ENCODE data around the gene POLD2. TPM values are rescaled to one million over a fixed set of nuclear protein-coding genes. Genes with fewer than 3 reads are reported as not detected.

POLD2 gene
- total RNA-seq, 3 donors from 2014 or later (not counting 1 experiment from before 2014, with no cell fraction given) = 30.1 to 38.3 (median 38.1) TPM

- H3K9me3 ChIP-seq (ENCODE audit: control insufficient read depth, insufficient read depth, low read length) = no peaks in the 10 kb centered on the region
- H3K4me1 ChIP-seq (ENCODE audit: control insufficient read depth, insufficient read depth, low read length) = peaks cover 11% of the 10 kb centered on the region
- intact Hi-C loops (cut with micrococcal nuclease) = no loop called here
- Mint-ChIP-seq H3K36me3 (no peaks in the 10 kb centered on the region), H3K4me3 (no peak overlapping the region), H3K9me3 (no peaks in the 10 kb centered on the region), H3K27me3 (ENCODE audit: low read depth in 2 of 2) (peaks cover 1 to 3% of the 10 kb centered on the region in 2 donors), H3K4me1 (no peaks in the 10 kb centered on the region), H3K27ac (no peak overlapping the region)
- no peak overlapping the region for H3K27ac ChIP-seq (ENCODE audit: low read length)
- no peaks in the 10 kb centered on the region for H3K36me3 ChIP-seq (ENCODE audit: control insufficient read depth, insufficient read depth, low read length)
- WGBS (ENCODE audit: insufficient coverage) = 95% methylated on average over 3 of the region's 3 CpGs
- DNase-seq = no peak
- TF ChIP-seq CTCF (IDR thresholded peaks at IDR 0.05) = no peak
- H3K27me3 ChIP-seq (ENCODE audit: control insufficient read depth, insufficient read depth, low read length) = no peaks in the 10 kb centered on the region
- H3K4me3 ChIP-seq (ENCODE audit: low read length) = no peak overlapping the region
- no peak for ATAC-seq
Measured at GRCh38 chr7:44095781-44096180, 27.6 kb downstream of the POLD2 start.

DNA sequence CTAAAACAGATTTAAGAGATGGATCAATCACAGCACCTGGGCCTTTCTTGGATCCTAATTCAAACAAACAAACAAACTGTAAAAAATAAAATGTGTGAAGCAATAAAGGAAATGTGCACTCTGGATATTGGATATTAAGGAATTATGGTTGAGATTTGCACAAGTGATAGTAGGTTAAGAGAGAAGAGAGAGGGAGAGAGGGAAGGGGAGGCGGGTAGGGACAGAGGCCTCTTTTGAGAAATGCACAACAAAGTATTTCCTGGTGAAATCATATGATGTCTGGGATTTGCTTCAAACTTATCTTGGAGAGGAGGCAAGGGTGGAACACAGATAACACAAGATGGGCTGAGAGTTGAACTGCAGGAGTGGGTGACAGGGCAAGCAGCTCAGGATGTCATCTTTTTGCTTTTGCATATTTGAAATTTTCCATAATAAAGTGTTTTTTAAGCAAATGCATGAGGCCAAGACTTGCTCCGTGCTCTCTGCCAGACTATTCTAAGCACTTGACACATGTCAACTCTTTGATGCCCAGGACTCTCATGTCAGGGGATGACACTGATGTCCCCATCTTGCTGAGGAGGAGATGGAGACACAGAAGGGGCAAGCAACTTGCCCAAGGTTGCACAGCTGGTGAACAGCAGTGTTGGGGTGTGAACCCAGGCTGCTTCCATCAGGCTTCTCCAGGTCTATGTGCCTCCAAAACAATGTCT is 28.3 kb downstream of the POLD2 start:
- H3K36me3 Mint-ChIP-seq = no peaks in the 10 kb centered on the region
- no peak overlapping the region for H3K27ac Mint-ChIP-seq
- H3K4me1 Mint-ChIP-seq = no peaks in the 10 kb centered on the region
- intact Hi-C loops (cut with micrococcal nuclease) = no loop called here
- Histone ChIP-seq H3K9me3 (ENCODE audit: control insufficient read depth, insufficient read depth, low read length) (no peaks in the 10 kb centered on the region), H3K36me3 (ENCODE audit: control insufficient read depth, insufficient read depth, low read length) (no peaks in the 10 kb centered on the region), H3K27me3 (ENCODE audit: control insufficient read depth, insufficient read depth, low read length) (no peaks in the 10 kb centered on the region), H3K27ac (ENCODE audit: low read length) (no peak overlapping the region), H3K4me3 (ENCODE audit: low read length) (no peak overlapping the region), H3K4me1 (ENCODE audit: control insufficient read depth, insufficient read depth, low read length) (peaks cover 11% of the 10 kb centered on the region)
- ATAC-seq (no peak), DNase-seq (no peak)
- H3K9me3 Mint-ChIP-seq = no peaks in the 10 kb centered on the region
- WGBS (ENCODE audit: insufficient coverage) = 73% methylated on average over 2 of the region's 2 CpGs
- H3K4me3 Mint-ChIP-seq = no peak overlapping the region
- peaks cover 3 to 6% of the 10 kb centered on the region in 2 donors for H3K27me3 Mint-ChIP-seq (ENCODE audit: low read depth in 2 of 2)
- no peak for TF ChIP-seq CTCF (IDR thresholded peaks at IDR 0.05)

GRCh38 chr7:44094365-44094764 is 29.0 kb downstream of the POLD2 start:
- H3K9me3 Mint-ChIP-seq = no peaks in the 10 kb centered on the region
- ATAC-seq = no peak
- Histone ChIP-seq H3K27me3 (ENCODE audit: control insufficient read depth, insufficient read depth, low read length) (no peaks in the 10 kb centered on the region), H3K27ac (ENCODE audit: low read length) (no peak overlapping the region), H3K36me3 (ENCODE audit: control insufficient read depth, insufficient read depth, low read length) (no peaks in the 10 kb centered on the region), H3K9me3 (ENCODE audit: control insufficient read depth, insufficient read depth, low read length) (no peaks in the 10 kb centered on the region), H3K4me1 (ENCODE audit: control insufficient read depth, insufficient read depth, low read length) (peaks cover 11% of the 10 kb centered on the region), H3K4me3 (ENCODE audit: low read length) (no peak overlapping the region)
- no peaks in the 10 kb centered on the region for H3K36me3 Mint-ChIP-seq
- H3K4me3 Mint-ChIP-seq = no peak overlapping the region
- DNase-seq = no peak
- H3K4me1 Mint-ChIP-seq = no peaks in the 10 kb centered on the region
- 51% methylated on average over 2 of the region's 2 CpGs for WGBS (ENCODE audit: insufficient coverage)
- H3K27ac Mint-ChIP-seq = no peak overlapping the region
- intact Hi-C loops (cut with micrococcal nuclease) = no loop called here
- no peak for TF ChIP-seq CTCF (IDR thresholded peaks at IDR 0.05)
- peaks cover 3 to 6% of the 10 kb centered on the region in 2 donors for H3K27me3 Mint-ChIP-seq (ENCODE audit: low read depth in 2 of 2)

All from natural killer cell (primary cell).